Omental fat pad (tissue), 4 donors: ENCODE data around the gene FAM222A. TPM values are rescaled to one million over a fixed set of nuclear protein-coding genes. Genes with fewer than 3 reads are reported as not detected.

Source experiments
- ATAC-seq: fragments of 150-250 bp; one replicate; pipeline ENCODE4 v1.9.1; 2016; ENCODE audit warnings: mild to moderate bottlenecking, moderate library complexity; ENCODE audit not compliant: low FRiP score
- DNase-seq: peaks from one replicate; pipeline ENCODE4 v3.0.0-alpha.2; 2019; ENCODE audit warnings: low spot score
- total RNA-seq, 4 donors: library from RNA; depleted of rRNA; stranded (reverse); fragments of >200 nt; gene quantifications; one replicate each; pipeline ENCODE4 v1.1.0, GENCODE V29; 2016
- TF ChIP-seq, protein P1 (sequence below), 3 donors: fragments of 450-650 bp; IDR thresholded peaks; one replicate each; pipeline ENCODE4 v1.5.1; 2016 to 2017; ENCODE audit warnings: antibody characterized with exemption in 3 of 3, mild to moderate bottlenecking in 3 of 3, moderate library complexity in 2 of 3

FAM222A gene
- total RNA-seq, 4 donors from 2014 or later = 0.94 to 2.6 (median 2.3) TPM; not detected in 1

DNA sequence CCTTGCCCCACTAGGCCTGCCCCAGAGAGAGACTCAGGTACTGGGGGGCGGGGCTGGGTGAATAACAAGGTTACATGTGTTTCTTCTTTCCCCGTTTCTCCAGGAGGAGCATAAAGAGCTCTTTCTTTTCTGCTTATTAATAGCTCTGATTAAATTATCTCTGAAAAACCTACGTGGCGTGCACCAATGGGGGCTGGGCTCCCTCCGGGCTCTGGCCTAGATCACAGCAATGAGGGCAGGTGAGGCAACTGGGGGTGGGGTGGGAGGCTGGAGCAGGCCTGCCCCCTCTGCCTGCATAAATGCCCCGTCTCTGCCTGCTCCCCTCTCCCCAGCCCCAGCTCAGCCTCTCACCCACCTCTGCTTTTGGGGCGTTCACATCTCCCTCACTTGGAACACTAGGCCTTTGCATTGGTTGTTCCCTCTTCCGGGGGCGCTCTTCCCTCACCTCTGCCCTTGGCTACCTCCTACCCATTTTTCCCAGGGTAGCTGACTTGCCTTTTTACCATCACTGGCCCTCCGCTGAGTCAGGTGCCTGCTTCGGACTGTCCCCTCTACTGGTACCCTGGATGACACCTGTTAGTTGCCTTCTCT is 4.1 kb upstream of the FAM222A start:
- DNase-seq (no peak), ATAC-seq (no peak)
- TF ChIP-seq, protein P1, sequence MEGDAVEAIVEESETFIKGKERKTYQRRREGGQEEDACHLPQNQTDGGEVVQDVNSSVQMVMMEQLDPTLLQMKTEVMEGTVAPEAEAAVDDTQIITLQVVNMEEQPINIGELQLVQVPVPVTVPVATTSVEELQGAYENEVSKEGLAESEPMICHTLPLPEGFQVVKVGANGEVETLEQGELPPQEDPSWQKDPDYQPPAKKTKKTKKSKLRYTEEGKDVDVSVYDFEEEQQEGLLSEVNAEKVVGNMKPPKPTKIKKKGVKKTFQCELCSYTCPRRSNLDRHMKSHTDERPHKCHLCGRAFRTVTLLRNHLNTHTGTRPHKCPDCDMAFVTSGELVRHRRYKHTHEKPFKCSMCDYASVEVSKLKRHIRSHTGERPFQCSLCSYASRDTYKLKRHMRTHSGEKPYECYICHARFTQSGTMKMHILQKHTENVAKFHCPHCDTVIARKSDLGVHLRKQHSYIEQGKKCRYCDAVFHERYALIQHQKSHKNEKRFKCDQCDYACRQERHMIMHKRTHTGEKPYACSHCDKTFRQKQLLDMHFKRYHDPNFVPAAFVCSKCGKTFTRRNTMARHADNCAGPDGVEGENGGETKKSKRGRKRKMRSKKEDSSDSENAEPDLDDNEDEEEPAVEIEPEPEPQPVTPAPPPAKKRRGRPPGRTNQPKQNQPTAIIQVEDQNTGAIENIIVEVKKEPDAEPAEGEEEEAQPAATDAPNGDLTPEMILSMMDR (IDR thresholded peaks at IDR 0.05) = no peak

DNA sequence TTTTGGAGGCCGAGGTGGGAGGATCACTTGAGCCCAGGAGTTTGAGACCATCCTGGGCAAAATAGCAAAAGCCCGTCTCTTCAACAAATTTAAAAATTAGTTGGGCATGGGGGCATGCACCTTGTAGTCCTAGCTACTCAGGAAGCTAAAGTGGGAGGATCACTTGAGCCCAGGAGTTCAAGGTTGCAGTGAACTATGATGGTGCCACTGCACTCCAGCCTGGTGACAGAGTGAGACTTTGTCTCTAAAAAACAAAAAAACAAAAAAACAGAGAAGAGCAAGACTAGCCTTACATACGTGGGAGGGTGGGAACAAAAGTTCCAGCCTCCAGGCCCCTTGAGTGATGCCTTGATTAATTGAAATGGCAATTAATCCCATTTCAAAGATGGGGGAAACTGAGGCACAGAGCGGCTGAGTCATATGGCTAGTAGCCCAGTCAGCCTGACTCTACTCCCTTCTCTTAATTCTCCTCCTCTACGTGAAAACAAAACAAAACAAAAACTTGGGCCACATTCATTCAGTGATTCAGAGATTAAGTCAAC is 3.3 kb upstream of the FAM222A start:
- TF ChIP-seq, protein P1 (IDR thresholded peaks at IDR 0.05) = no peak
- ATAC-seq = no peak
- no peak for DNase-seq

DNA sequence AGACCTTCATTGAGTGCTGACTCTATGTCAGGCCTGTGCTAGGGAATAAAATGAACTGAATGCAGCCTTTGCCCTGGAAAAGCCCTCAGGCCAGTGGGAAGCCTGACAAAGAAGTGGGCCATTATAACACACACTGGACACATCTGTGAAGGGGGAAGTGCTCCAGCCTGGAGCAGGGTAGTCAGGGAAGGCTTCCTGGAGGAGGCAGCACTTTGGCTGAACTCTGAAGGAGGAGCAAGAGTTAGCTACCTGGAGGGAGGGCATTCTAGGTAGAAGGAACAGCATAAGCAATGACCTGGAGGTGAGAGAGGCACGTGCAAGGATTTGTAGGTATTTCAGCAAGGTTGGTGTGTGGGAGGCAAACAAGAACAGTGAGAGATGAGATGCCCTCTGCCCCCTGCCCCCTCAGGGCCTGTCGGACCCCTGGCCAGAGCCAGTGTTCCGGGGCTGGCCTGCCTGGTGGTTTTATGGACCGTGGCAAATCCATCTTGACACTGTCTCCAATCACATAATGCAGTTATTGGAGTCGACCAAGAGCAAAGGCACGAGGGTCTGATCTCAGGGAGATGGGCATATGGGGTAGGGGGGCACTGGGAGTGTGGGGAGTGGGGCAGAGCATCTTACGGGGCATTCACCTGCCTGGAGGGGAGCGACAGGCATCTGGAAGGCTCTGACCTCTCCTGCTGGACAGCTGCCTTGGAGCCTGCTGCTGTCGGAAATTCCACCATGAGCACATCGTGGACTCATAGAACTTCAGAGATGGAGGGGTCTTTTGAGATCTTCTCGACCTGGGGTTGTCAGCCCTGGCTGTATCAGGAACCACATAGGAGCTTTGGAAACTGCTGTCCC is 2.7 kb upstream of the FAM222A start:
- ATAC-seq (no peak), DNase-seq (no peak)
- TF ChIP-seq, protein P1 (IDR thresholded peaks at IDR 0.05) = no peak

DNA sequence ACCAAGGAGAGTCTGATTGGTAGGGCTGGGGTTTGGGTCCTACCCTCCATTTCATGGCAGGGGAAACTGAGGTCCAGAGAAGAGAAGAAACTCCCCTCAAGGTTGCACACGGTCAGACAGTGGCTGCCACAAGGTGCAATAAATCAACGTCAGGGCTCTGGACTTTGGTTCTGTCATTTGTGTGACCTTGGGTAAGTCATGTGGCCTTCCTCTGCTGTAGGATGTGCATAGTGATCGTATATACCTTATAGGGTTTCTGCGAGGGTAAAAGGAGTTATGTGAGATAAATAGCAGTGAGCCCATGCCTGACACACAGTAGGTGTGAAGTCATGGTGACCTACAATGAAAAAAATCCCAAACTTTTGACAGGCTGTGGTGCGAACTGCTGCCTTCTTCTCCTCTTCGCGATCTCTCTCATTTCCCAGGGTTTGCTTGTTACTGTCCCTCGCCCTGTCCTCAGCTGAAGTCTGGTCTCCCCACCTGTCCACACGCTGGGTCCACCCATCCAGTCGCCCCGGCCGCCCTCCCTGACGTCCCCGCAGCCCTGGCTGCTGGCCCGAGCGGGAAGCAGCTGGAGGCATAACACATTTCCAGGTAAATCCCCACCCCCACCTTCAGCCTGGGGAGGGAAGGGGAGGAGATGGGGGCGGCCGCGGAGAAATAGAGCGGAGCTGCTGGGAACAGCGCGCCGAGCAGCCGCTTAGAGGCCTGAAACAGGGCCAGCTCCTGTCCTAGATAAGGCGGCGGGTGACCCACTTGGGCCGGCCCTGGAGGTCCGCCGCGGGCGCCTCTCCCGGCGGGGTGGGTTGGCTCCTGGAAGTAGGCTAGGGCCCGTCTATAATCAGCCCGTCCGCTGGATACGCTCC is 1.8 kb upstream of the FAM222A start:
- DNase-seq (no peak), ATAC-seq (no peak)

DNA sequence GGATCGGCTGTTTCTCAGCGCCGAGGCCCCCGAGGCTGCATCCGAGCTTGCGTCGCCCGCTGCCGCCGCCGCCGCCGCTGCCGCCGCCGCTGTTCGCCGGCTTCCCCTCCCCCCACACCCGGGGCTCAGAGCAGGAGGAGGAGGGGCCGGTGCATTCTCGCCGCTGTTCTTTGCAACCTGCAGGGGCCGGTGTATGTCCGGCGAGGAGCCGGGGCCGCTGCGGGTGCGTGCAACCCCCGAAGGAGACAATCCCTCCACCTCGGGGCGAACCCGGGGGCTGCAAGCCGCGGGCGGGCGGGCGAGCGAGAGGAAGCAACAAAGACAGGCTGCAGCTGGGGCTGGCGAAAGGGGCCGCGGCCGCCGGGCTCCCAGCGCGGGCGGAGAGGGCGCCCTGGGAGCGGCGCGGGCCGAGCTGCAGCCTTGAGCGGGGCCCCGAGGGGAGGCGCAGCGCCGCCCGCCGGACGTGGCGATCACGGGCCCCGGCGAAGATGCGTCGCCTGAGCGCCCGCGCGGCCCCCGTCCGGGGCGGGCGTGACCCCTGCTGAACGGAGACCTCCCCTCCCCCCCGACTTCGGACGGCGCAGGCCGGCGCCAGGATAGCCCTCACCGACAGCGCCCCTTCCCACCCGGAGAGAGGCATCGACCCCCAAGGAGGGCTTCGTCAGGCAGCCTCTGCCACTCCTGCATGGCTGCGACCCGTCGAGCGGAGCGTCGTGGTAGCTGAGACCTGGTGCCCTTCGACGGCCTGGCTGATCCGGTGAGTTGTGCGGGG is 702 bp downstream of the FAM222A start:
- TF ChIP-seq, protein P1 (IDR thresholded peaks at IDR 0.05) = no peak
- DNase-seq (peak; percentile 40), ATAC-seq (peak; percentile 34)

More for the DNA sequence above, 1.8 kb upstream of the FAM222A start:
- TF ChIP-seq, protein P1 (IDR thresholded peaks at IDR 0.05) = no peak

DNA sequence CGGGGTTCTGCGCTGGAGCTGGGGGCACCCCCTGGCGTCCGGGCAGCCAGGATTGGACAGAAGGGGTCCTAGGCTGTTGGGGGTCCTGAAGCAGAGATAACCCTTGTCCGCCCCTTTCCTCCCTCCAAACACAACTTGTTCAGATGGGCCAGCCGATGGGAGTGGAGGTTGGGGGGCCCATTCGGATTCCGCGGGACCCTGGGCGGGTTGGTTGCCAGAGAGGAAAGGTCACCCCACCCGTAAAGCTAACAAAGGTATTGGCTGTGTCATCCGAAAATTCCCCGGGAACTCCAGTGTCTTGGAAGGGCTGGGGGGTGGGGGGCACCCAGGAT is 1.3 kb downstream of the FAM222A start:
- ATAC-seq (no peak), DNase-seq (no peak)
- TF ChIP-seq, protein P1 (IDR thresholded peaks at IDR 0.05) = no peak
